ENCODE results near the gene SLC16A3. TPM values are rescaled to one million over a fixed set of nuclear protein-coding genes. Genes with fewer than 3 reads are reported as not detected.

Gene SLC16A3
- total and polyA plus RNA-seq, 2 experiments from 2014 or later = 3.5 to 10.6 TPM

DNA sequence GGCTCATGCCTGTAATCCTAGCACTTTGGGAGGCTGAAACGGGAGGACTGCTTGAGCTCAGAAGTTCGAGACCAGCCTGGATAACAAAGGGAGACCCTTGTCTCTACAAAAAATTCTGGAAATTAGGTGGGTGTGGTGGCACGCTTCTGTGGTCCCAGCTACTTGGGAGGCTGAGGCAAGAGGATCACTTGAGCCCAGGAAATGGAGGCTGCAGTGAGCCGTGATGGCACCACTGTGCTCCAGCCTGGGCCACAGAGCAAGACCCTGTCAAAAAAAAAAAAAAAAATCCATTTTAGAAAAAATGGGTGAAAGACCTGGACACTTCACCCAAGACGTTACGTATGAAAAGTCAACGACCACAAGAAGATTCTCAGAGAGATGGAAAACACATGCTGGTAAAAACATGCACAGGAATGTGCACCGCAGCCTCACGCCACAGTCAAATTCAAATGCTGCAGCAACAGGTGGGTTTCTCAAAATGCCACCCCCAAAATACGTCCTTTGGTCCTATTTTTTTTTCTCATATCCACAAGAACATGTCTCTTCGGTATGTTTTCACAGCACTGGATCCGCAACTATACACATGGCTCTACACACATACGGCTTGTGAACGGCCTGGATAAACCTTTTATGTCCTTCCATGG is 27.5 kb downstream of the SLC16A3 start (continued):
- TF ChIP-seq, protein P1, sequence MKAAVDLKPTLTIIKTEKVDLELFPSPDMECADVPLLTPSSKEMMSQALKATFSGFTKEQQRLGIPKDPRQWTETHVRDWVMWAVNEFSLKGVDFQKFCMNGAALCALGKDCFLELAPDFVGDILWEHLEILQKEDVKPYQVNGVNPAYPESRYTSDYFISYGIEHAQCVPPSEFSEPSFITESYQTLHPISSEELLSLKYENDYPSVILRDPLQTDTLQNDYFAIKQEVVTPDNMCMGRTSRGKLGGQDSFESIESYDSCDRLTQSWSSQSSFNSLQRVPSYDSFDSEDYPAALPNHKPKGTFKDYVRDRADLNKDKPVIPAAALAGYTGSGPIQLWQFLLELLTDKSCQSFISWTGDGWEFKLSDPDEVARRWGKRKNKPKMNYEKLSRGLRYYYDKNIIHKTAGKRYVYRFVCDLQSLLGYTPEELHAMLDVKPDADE (IDR thresholded peaks at IDR 0.05) = no peak
- TF ChIP-seq STAT1 (IDR thresholded peaks at IDR 0.05; ENCODE audit: unreplicated experiment) = no peak
- TF ChIP-seq ZNF114 (CRISPR knock-in tag; IDR thresholded peaks at IDR 0.05) = no peak
- no peak for TF ChIP-seq ZNF331 (CRISPR knock-in tag; IDR thresholded peaks at IDR 0.05; ENCODE audit: low read depth)
- TF ChIP-seq EZH2phosphoT487 (IDR thresholded peaks at IDR 0.05; ENCODE audit: unreplicated experiment) = no peak
- TF ChIP-seq CREB1 (CRISPR knock-in tag; IDR thresholded peaks at IDR 0.05; ENCODE audit: low read depth) = no peak
- TF ChIP-seq, protein P2, sequence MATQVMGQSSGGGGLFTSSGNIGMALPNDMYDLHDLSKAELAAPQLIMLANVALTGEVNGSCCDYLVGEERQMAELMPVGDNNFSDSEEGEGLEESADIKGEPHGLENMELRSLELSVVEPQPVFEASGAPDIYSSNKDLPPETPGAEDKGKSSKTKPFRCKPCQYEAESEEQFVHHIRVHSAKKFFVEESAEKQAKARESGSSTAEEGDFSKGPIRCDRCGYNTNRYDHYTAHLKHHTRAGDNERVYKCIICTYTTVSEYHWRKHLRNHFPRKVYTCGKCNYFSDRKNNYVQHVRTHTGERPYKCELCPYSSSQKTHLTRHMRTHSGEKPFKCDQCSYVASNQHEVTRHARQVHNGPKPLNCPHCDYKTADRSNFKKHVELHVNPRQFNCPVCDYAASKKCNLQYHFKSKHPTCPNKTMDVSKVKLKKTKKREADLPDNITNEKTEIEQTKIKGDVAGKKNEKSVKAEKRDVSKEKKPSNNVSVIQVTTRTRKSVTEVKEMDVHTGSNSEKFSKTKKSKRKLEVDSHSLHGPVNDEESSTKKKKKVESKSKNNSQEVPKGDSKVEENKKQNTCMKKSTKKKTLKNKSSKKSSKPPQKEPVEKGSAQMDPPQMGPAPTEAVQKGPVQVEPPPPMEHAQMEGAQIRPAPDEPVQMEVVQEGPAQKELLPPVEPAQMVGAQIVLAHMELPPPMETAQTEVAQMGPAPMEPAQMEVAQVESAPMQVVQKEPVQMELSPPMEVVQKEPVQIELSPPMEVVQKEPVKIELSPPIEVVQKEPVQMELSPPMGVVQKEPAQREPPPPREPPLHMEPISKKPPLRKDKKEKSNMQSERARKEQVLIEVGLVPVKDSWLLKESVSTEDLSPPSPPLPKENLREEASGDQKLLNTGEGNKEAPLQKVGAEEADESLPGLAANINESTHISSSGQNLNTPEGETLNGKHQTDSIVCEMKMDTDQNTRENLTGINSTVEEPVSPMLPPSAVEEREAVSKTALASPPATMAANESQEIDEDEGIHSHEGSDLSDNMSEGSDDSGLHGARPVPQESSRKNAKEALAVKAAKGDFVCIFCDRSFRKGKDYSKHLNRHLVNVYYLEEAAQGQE (IDR thresholded peaks at IDR 0.05; ENCODE audit: unreplicated experiment) = no peak

DNA sequence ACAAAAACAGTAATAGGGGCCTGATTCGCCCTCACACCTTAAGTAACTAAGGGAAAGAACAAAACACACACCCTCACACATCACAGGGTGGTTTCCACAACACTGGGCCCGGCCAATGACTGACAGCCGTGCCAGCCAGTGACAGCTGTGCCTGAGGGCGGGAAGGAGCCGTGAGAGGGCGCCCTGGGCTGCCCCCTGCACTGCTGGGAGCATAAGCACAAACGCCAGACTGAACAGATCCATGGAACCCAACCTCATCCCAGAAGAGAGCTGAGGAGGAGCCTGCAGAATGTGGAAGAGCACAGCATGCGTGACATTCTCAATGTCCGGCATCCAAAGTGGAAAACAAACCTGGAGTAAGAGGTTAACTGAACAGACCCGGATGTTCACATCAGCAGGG is 28.6 kb downstream of the SLC16A3 start:
- Mint-ChIP-seq H3K9me3 (peaks cover 4% of the 10 kb centered on the region), H3K4me3 (no peak overlapping the region), H3K27me3 (ENCODE audit: insufficient read depth, low read depth, poor library complexity) (peaks cover 9% of the 10 kb centered on the region), H3K27ac (no peak overlapping the region), H3K4me1 (no peaks in the 10 kb centered on the region), H3K36me3 (ENCODE audit: low read depth) (peaks cover 83% of the 10 kb centered on the region)
- peaks cover 68% of the 10 kb centered on the region for H3K79me2 ChIP-seq (replicated peaks; ENCODE audit: insufficient read depth)
- H3K36me3 ChIP-seq (ENCODE audit: insufficient read depth) = peaks cover 53% of the 10 kb centered on the region
- H3K27ac ChIP-seq (ENCODE audit: low read depth) = no peak overlapping the region
- H3K27me3 ChIP-seq (ENCODE audit: insufficient read depth) = no peaks in the 10 kb centered on the region
- peaks cover 19% of the 10 kb centered on the region for H3F3A ChIP-seq (replicated peaks; ENCODE audit: low read depth)
- no peak overlapping the region for H3K4me3 ChIP-seq
- peak; percentile 99 for ATAC-seq
- H2AFZ ChIP-seq = no peak overlapping the region
- H3K9me2 ChIP-seq (ENCODE audit: insufficient read depth) = no peaks in the 10 kb centered on the region
- no peak overlapping the region for H3K4me2 ChIP-seq
- DNase-seq (ENCODE audit: low spot score) = peak; percentile 65
- peaks cover 47% of the 10 kb centered on the region for H4K20me1 ChIP-seq (replicated peaks; ENCODE audit: insufficient read depth)
- H3K4me1 ChIP-seq (ENCODE audit: insufficient read depth) = no peaks in the 10 kb centered on the region
- TF ChIP-seq POLR2AphosphoS5 (IDR thresholded peaks at IDR 0.05; ENCODE audit: low read depth) = no peak
- no peak for TF ChIP-seq JUNB (IDR thresholded peaks at IDR 0.05; ENCODE audit: unreplicated experiment)
- TF ChIP-seq, protein P1 (IDR thresholded peaks at IDR 0.05) = no peak
- TF ChIP-seq NANOG (IDR thresholded peaks at IDR 0.05; ENCODE audit: borderline replicate concordance) = no peak
- no peak for TF ChIP-seq EZH2 (IDR thresholded peaks at IDR 0.05; ENCODE audit: low read depth, unreplicated experiment)
- TF ChIP-seq CREB1 (CRISPR knock-in tag; IDR thresholded peaks at IDR 0.05; ENCODE audit: low read depth) = no peak
- TF ChIP-seq STAT1 (IDR thresholded peaks at IDR 0.05; ENCODE audit: unreplicated experiment) = no peak
- TF ChIP-seq, protein P3, sequence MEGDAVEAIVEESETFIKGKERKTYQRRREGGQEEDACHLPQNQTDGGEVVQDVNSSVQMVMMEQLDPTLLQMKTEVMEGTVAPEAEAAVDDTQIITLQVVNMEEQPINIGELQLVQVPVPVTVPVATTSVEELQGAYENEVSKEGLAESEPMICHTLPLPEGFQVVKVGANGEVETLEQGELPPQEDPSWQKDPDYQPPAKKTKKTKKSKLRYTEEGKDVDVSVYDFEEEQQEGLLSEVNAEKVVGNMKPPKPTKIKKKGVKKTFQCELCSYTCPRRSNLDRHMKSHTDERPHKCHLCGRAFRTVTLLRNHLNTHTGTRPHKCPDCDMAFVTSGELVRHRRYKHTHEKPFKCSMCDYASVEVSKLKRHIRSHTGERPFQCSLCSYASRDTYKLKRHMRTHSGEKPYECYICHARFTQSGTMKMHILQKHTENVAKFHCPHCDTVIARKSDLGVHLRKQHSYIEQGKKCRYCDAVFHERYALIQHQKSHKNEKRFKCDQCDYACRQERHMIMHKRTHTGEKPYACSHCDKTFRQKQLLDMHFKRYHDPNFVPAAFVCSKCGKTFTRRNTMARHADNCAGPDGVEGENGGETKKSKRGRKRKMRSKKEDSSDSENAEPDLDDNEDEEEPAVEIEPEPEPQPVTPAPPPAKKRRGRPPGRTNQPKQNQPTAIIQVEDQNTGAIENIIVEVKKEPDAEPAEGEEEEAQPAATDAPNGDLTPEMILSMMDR (conservative IDR thresholded peaks at IDR 0.05; ENCODE audit: low read depth in 2 of 2) = no peak; a peak in 1 of 4 replicates
- TF ChIP-seq EZH2phosphoT487 (IDR thresholded peaks at IDR 0.05; ENCODE audit: unreplicated experiment) = no peak
- TF ChIP-seq ZNF114 (CRISPR knock-in tag; IDR thresholded peaks at IDR 0.05) = no peak
- TF ChIP-seq, protein P2 (IDR thresholded peaks at IDR 0.05; ENCODE audit: unreplicated experiment) = no peak

Data from GM23338 (cell line).